ENCODE results near the gene LRP3.
A peak's percentile ranks its signal among the peaks of the same experiment; 100 is the strongest.

Gene LRP3

DNA sequence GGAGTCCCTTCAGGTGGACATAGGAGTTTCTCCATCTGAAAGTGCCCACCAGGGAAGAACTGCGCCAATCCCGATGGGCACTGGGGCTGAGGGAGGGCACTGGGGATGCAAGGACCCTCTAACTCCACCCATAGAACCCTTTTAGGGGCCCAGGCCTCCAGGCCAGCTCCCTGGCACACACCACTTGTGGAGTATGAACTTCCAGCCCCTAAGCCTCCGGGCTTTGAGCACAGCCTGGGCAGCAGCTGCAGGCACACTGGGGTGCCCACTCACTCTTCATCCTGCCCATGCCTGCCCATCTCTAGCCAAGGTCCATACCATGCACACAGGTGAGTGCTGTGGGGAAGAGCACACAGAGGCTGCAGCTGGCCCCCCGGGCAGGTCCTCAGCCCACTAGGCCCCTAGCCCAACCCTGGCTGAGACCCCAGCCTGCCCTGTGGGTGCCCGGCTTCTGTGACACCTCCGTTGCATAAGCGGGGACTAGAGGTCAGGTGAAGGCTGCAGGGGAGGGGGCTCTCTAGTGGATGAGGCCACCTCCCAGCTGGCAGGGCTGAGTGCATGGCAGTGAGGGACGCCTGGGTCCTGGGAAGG is 46.1 kb downstream of the LRP3 start:
- no peak for DNase-seq

- DNase-seq = no peak
These were observed 47.0 kb downstream of the LRP3 start for GRCh38 chr19:33241091-33241529.

DNA sequence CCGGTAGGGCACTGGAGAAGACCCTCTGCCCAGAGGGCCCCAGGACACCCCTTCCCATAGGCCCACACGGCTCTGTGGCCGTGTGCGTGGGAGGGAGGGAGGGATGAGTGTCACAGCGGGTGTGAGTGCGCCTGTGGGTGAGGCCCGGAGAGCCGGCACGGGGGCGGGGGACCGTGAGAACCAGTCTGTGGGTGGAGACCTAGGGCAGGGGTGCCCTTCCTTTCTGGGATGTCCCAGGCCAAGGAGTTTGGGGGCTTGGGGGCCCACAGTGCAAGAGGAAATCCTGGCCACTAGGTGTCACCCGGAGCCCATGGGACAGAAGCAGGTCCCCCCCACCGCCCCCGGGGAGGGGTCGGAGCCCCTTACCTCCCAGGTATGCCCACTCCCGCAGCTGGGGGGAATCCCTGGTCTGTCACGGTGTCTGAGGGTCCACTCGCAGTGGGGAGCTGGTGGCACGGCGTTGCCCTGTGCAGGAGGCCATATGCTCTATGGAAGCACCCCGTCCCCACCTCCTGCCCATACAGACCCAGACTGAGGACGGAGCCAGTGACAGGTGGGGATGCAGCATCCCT is 47.5 kb downstream of the LRP3 start:
- peak in 1 of 2 experiments; percentile 26 for DNase-seq

DNA sequence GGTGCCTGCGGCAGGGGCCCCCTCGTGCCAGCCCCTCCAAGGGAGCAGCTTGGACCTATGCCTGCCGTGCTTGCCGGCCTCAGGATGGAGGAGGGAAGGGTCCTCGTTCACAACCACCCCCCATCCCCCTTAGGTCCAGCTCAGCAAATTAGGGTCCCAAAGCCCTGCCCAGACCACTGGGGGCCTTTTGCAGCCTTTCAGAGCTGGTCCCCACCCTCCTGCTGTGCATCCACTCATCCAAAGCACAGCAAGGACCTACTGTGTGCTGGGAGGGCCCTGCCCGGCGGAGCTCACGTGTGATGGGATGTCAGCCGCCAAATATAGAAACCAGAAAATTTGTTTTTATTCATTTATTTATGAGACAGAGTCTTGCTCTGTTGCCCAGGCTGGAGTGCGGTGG is 48.0 kb downstream of the LRP3 start:
- no peak for DNase-seq

GRCh38 chr19:33242911-33243310 is 48.8 kb downstream of the LRP3 start:
- no peak for DNase-seq

DNA sequence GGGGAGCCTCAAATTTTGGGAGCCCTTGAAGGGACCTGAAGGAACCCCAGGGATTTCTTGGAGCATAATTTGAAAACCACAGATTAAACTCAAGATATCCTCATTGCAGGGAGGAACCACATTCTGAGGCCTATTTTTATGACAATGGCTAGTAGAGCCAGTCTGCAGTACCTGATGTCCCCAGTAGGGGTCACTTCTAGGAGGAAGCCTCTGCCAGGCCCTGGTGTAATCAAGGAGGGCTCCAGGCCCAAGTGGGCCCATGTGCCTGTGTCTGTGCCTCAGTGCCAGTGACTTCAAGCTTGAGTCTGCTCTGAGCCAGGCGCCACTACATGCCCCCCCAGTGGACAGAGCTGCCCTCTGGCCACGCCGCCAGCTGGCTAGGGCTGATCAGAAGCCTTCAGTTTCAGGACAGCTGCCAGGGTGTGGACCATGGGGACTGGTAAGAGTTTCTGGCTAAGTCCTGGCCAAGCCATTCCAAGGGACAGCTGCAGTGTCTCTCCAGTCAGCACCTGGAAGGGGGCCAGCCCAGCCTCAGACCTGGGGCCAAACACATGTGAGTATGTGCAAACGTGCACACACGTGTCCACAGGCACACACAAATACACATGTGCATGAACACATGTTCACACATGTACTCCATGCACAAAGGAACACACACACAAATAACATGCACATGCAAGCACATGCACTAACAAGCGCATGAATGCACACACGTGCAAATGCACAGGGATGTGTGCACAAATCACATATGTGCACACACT is 52.0 kb downstream of the LRP3 start:
- no peak for DNase-seq

DNA sequence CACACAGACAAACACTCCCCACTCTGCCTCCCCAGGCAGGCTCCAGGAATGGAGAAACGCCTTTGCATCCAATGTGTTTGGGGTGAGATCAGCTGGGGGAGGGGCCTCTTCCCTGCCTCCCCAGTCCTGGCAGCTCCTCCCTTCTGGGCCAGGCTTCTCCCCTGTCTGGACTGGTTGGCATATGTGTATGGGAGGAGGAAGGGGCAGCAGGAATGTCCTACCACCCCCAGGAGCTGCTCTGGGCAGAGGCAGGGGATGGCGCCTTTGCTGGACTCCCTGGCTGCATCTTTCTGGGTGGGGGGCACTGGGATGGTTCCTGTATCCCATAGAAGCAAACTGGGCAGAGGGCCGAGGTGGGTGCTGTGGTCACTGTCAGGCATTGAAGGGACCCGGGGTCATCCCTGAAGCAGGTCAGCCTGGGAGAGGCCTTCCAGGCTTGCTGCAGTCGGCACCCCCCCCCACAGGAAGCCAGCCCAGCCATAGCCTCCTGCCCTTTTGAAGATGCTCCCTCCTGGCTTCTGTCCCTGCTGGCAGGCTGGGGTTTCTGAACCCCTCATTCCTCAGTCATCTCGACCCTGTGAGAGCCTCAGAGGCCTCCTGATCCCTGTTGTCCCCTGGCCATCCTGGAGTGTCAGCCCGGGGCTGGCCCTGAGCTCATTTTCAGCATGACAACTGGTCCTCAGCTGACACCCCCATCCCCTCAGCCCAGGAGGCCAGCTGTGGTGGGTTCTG is 52.7 kb downstream of the LRP3 start:
- no peak for DNase-seq

DNA sequence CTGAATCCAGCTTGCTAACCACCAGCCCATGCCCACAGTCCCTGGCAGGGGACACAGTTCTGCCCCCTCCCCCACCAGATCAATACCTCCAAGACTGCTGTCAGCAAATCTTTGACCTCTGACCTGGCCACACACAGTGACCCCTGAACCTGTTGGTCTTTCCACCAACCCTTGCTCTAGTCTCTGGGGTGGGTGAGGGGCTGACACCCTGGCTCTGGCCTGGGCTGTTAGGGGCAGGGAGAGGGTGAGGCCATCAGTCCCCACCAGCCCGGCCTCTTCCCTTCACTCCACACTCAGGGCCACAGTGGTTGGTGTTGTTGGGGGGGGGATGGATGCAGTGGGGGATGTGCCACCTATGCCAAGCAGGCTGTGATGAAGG is 53.3 kb downstream of the LRP3 start:
- DNase-seq = no peak

GRCh38 chr19:33248104-33248503 is 54.0 kb downstream of the LRP3 start:
- no peak for DNase-seq

- DNase-seq = no peak
These were observed 54.4 kb downstream of the LRP3 start for GRCh38 chr19:33248553-33248953.

- no peak for DNase-seq
These were observed 55.0 kb downstream of the LRP3 start for GRCh38 chr19:33248954-33249613.

DNA sequence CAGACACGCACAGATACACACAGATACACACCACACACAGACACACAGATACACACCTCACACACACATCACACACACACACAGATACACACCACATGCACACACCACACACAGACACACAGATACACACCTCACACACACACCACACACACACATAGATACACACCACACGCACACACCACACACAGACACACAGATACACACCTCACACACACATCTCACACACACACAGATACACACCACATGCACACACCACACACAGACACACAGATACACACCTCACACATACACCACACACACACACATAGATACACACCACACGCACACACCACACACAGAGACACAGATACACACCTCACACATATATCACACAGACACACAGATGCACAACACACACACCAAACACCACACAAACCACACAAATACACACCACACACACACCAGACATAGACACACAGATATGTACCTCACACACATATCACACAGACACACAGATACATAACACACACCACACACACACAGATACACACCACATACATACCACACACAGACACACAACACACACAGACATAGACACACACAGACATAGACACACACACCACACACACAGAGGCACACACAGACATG is 55.7 kb downstream of the LRP3 start:
- no peak for DNase-seq

- DNase-seq = no peak
These were observed 56.4 kb downstream of the LRP3 start for GRCh38 chr19:33250500-33250899.

- DNase-seq = no peak
These were observed 56.9 kb downstream of the LRP3 start for GRCh38 chr19:33251076-33251475.

- no peak for DNase-seq
These were observed 57.5 kb downstream of the LRP3 start for GRCh38 chr19:33251526-33252090.

- no peak for DNase-seq
These were observed 58.4 kb downstream of the LRP3 start for GRCh38 chr19:33252418-33252962.

DNA sequence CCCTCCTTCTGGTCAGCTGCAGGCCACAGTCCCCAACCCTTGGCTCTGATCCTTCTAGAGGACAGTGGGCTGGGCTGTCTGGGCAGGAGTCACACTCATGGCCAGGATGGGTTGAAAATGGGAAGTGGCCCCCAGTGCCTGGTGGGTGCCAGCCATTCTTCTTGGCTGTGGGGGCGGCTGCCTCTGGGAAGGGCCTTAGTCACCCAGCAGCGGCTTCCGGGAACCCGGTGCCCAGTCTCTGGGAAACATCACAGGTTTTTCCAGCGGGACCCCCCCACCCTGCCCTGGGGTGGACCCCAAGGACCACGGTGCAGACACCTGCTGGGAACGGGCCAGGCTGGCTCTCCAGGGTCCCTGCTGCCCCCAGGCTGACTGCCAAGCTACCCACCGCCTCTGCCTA is 58.8 kb downstream of the LRP3 start:
- no peak for DNase-seq

- DNase-seq = no peak
These were observed 60.2 kb downstream of the LRP3 start for GRCh38 chr19:33254245-33254824.

GRCh38 chr19:33255781-33256180 is 61.7 kb downstream of the LRP3 start:
- DNase-seq = no peak

DNA sequence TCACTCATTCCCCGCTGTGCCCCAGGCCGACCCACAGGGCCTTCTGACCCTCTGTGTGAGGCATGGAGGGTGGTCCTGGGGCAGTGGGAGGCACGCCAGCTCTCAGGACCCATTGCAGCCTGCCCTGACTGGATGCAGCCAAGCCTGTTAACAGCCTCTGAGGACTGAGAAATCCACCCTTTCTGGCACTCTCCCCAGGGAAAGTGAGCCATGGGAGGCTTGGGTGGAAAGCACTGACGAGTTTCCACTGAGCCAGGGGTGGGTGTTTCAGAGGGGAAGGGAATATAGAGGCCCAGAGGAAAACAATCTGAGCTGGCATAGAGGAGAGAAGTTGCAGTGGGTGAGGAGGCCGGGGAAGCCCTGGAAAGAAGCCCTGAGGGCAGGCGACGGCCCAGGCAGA is 62.1 kb downstream of the LRP3 start:
- DNase-seq = no peak

DNA sequence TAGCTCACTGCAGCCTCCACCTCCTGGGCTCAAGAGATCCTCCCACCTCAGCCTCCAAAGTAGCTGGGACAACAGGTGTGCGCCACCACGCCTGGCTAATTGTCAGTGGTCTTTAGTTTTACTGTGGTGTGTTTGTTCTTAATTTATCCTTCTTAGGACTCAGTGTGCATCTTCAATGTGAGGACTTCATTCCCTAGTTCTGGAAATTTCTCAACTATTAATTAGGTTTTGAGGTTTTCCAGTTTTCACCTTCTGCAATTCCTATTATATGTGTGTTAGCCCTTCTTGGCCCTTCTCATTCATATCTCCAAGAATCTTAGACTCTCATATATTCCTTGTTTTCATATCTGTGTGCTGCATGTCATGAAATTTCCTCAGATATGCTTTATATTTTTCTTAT is 63.7 kb downstream of the LRP3 start:
- DNase-seq = no peak

Measured in stimulated activated CD4-positive, alpha-beta T cell treated with anti-CD3 and anti-CD28 coated beads, Interleukin-4, amount 100 ng/mL, for 4 hours (primary cell).